SU-DHL-6 (cell line): ENCODE measurements around the gene ESYT2.

ENCODE experiments used
- CTCF ChIP-seq: fragments of 200-600 bp; sonication (generic); IDR thresholded peaks from one replicate; pipeline ENCODE4 v1.5.1; 2017; ENCODE audit warnings: antibody characterized with exemption, mild to moderate bottlenecking, low read length, moderate library complexity; ENCODE audit not compliant: insufficient read depth, poor library complexity, severe bottlenecking
- EZH2phosphoT487 ChIP-seq: fragments of 200-600 bp; sonication (generic), shearing (Covaris generic); conservative IDR thresholded peaks from 2 replicates; pipeline ENCODE4 v1.6.1; 2018; ENCODE audit warnings: mild to moderate bottlenecking, antibody characterized with exemption, low read length, moderate library complexity, mixed read lengths

GRCh38 chr7:158865977-158866376 lies 36.7 kb upstream of the ESYT2 start:
- TF ChIP-seq CTCF (no peak), EZH2phosphoT487 (no peak)
